RWPE2 (cell line): ENCODE measurements around the gene CHST1.

Source experiments
- ATAC-seq: fragments of 200-7000 bp; cut with Tn5 transposase; 3 replicates; pipeline ENCODE4 v1.9.1; 2021; ENCODE audit warnings: low read depth
- DNase-seq: peaks from one replicate; pipeline ENCODE4 v3.0.0-alpha.2; 2020; ENCODE audit warnings: low spot score
- H3K27ac ChIP-seq: fragments of 450-650 bp; 2 replicates; pipeline ENCODE4 v1.5.1; 2017; ENCODE audit warnings: mild to moderate bottlenecking; ENCODE audit not compliant: poor library complexity, severe bottlenecking
- H3K27me3 ChIP-seq: fragments of 250-450 bp; sonication (Bioruptor Pico); 2 replicates; pipeline ENCODE4 v1.5.1; 2021; ENCODE audit warnings: mild to moderate bottlenecking, moderate library complexity; ENCODE audit not compliant: insufficient read depth, poor library complexity, severe bottlenecking
- H3K36me3 ChIP-seq: fragments of 250-450 bp; sonication (Bioruptor Pico); 2 replicates; pipeline ENCODE4 v1.5.1; 2020; ENCODE audit warnings: low read depth, mild to moderate bottlenecking, moderate library complexity
- H3K4me1 ChIP-seq: fragments of 250-450 bp; sonication (Bioruptor Pico); 2 replicates; pipeline ENCODE4 v1.5.1; 2021; ENCODE audit warnings: mild to moderate bottlenecking, moderate library complexity; ENCODE audit not compliant: insufficient read depth, poor library complexity, severe bottlenecking
- H3K4me3 ChIP-seq: fragments of 250-450 bp; sonication (Bioruptor Pico); 2 replicates; pipeline ENCODE4 v1.5.1; 2021; ENCODE audit warnings: mild to moderate bottlenecking, moderate library complexity; ENCODE audit not compliant: severe bottlenecking
- H3K9me3 ChIP-seq: fragments of 250-450 bp; sonication (Bioruptor Pico); 2 replicates; pipeline ENCODE4 v1.5.1; 2021; ENCODE audit warnings: mild to moderate bottlenecking, moderate library complexity; ENCODE audit not compliant: severe bottlenecking
- TF ChIP-seq, protein P1 (sequence below): fragments of 450-650 bp; IDR thresholded peaks from one replicate; pipeline ENCODE4 v1.5.1; 2017; ENCODE audit warnings: mild to moderate bottlenecking, moderate library complexity; ENCODE audit not compliant: poor library complexity, severe bottlenecking

The CHST1 gene

DNA sequence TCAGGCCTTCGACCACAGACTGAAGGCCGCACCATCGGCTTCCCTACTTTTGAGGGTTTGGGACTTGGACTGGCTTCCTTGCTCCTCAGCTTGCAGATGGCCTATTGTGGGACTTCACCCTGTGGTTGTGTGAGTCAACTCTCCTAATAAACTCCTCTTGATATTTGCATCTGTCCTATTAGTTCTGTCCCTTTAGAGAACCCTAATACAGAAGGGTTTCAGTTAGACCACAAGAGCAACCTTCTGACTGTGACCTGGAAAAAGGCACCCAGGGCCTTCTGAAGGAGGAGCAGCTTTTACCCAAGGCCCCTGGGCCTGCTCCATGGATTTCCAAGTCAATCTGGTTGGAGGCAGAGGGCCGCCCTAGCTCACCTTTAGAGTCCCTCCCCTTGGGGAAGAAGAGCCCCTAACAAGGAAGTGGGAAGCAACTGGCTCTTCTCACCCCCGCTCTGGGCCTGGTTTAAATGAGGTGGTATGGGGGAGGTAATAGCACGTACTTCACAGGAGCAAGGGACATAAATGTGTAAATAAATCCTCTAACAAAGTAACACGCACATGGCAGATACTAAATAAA, 11.2 kb upstream of the CHST1 start:
- H3K4me3 ChIP-seq = no peak overlapping the region
- H3K27me3 ChIP-seq = no peaks in the 10 kb centered on the region
- no peak overlapping the region for H3K27ac ChIP-seq
- H3K36me3 ChIP-seq = no peaks in the 10 kb centered on the region
- ATAC-seq (no peak), DNase-seq (no peak)
- no peaks in the 10 kb centered on the region for H3K9me3 ChIP-seq
- TF ChIP-seq, protein P1, sequence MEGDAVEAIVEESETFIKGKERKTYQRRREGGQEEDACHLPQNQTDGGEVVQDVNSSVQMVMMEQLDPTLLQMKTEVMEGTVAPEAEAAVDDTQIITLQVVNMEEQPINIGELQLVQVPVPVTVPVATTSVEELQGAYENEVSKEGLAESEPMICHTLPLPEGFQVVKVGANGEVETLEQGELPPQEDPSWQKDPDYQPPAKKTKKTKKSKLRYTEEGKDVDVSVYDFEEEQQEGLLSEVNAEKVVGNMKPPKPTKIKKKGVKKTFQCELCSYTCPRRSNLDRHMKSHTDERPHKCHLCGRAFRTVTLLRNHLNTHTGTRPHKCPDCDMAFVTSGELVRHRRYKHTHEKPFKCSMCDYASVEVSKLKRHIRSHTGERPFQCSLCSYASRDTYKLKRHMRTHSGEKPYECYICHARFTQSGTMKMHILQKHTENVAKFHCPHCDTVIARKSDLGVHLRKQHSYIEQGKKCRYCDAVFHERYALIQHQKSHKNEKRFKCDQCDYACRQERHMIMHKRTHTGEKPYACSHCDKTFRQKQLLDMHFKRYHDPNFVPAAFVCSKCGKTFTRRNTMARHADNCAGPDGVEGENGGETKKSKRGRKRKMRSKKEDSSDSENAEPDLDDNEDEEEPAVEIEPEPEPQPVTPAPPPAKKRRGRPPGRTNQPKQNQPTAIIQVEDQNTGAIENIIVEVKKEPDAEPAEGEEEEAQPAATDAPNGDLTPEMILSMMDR = no peak
- no peaks in the 10 kb centered on the region for H3K4me1 ChIP-seq

DNA sequence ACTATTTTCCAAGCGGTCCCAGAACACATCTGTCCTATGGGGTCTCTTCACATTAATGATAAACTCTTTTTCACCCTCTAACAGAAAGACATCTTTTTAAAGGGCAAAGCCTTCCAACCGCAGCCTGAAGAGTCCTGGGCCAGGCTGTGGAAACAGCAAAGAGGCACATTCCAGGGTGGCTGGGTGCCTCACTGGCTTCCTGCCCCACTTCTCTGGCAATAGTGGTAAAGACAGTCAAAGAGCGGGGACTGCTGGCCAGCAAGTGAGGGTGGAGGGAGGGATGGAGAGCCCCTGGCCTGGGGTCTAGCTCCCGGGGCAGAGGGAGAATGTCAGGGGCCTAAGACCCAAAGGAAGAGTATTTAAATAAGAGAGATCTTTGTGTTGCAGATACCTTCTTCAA, 10.2 kb upstream of the CHST1 start:
- no peaks in the 10 kb centered on the region for H3K4me1 ChIP-seq
- H3K9me3 ChIP-seq = no peaks in the 10 kb centered on the region
- H3K27ac ChIP-seq = no peak overlapping the region
- H3K4me3 ChIP-seq = no peak overlapping the region
- H3K36me3 ChIP-seq = no peaks in the 10 kb centered on the region
- H3K27me3 ChIP-seq = no peaks in the 10 kb centered on the region
- TF ChIP-seq, protein P1 = no peak
- ATAC-seq = no peak
- DNase-seq = no peak

DNA sequence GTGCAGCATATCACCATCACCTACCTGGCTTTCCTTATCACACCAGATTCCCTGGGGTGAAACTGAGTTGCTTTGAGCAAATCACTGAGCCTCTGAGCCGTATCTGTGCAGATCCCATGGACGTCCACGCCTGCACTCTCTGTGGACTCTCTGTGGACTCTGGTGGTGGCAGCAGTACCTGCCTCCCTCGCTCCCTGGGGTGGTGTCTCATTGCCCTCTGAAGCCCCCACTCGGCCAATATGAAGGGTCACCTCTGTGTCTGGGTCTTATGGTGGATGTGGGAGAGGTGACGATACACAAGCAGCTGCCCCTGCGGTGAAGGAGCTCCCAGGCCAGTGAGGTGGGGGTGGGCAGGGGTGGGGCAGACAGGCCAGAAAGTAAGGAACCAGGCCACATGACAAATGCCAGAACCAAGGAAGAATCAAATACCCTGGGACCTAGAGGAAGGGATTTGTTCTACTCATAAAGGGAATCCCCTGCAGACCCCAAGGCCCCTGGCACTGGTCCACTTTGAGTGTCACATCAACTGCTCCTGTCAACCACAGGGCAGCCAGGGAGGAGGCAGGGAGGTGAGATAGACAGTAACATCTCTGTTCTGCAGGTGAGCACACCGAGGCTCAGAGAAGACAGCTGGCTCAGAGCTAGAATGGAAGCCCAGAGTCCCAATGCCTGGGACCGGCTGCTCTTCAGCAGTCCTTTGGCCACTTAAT, 9.2 kb upstream of the CHST1 start:
- Histone ChIP-seq H3K36me3 (no peaks in the 10 kb centered on the region), H3K27ac (no peak overlapping the region), H3K9me3 (no peaks in the 10 kb centered on the region), H3K4me1 (no peaks in the 10 kb centered on the region), H3K27me3 (no peaks in the 10 kb centered on the region), H3K4me3 (no peak overlapping the region)
- DNase-seq (no peak), ATAC-seq (no peak)
- TF ChIP-seq, protein P1 = no peak

DNA sequence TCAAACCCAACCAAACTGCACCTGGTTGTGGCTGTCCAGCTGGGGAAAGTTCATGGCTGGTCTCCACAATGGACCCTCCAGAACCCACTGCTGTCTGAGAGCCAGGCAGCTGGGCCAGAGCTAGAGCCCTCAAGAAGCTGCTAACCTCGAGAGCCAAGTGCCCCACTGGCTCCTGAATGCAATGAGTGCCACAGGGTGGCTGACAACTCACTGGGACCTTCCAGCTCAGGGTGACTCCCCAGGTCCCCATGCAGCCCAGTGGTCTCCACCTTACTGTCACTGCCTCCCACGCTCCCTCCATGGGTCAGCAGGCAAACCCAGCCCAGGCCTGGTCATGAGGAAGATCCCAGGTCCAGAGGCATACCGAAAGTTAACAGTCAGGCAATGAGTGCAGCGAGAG, 8.0 kb upstream of the CHST1 start:
- DNase-seq = no peak
- H3K4me3 ChIP-seq = no peak overlapping the region
- H3K27me3 ChIP-seq = no peaks in the 10 kb centered on the region
- no peaks in the 10 kb centered on the region for H3K36me3 ChIP-seq
- TF ChIP-seq, protein P1 = no peak
- H3K4me1 ChIP-seq = no peaks in the 10 kb centered on the region
- H3K9me3 ChIP-seq = no peaks in the 10 kb centered on the region
- no peak for ATAC-seq
- no peak overlapping the region for H3K27ac ChIP-seq

DNA sequence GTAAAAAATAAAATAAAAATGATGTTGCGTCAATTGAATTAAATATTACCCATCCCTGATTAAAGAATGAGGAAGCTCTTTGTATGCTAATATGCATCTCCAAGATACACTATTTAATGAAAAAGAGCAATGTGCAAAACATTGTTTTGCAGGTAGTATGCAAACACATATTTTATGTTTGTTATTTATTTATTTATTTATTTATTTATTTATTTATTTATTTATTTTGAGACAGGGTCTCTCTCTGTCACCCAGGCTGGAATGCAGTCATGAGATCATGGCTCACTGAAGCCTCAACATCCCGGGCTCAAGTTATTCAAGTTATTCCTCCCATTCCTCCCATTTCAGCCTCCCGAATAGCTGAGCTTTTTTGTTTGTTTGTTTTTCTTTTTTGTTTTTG, 7.2 kb upstream of the CHST1 start:
- Histone ChIP-seq H3K27ac (no peak overlapping the region), H3K36me3 (no peaks in the 10 kb centered on the region), H3K27me3 (peaks cover 4% of the 10 kb centered on the region), H3K4me3 (no peak overlapping the region), H3K9me3 (no peaks in the 10 kb centered on the region), H3K4me1 (no peaks in the 10 kb centered on the region)
- ATAC-seq (no peak), DNase-seq (no peak)
- TF ChIP-seq, protein P1 = no peak
